HCT116 (cell line): ENCODE measurements around the gene TMEM130. TPM values are rescaled to one million over a fixed set of nuclear protein-coding genes. Genes with fewer than 3 reads are reported as not detected.

ENCODE experiments used
- ATAC-seq: fragments of 200-7000 bp; cut with Tn5 transposase; 2 replicates; pipeline ENCODE4 v1.9.1; 2020; ENCODE audit warnings: mild to moderate bottlenecking, moderate library complexity
- BruUV-seq: library from RNA; stranded (reverse); fragments of 400-500 nt; replicated peaks from 2 replicates; lab custom pipeline; 2021; lab: Mats Ljungman, UMichigan
- CTCF ChIA-PET: fragments of 300-600 bp; sonication (Branson Sonifier 250); formaldehyde crosslinking; loops from one replicate; lab custom pipeline; 2021; ENCODE audit warnings: antibody characterized with exemption; lab: Charles Lee
- POLR2A ChIA-PET: fragments of 300-600, 350-600 bp; sonication (Branson Sonifier 250); formaldehyde crosslinking; loops from one replicate; lab custom pipeline; 2021; ENCODE audit warnings: antibody characterized with exemption; lab: Charles Lee
- RAD21 ChIA-PET, 2 experiments: fragments of 300-600 bp; sonication (Branson Sonifier 250); formaldehyde crosslinking; loops; one replicate each; lab custom pipeline; 2023; ENCODE audit warnings: low total read pairs in 2 of 2; ENCODE audit not compliant: uncharacterized antibody in 2 of 2, unreplicated experiment in 2 of 2, low non-redundant PET in 1 of 2; lab: Charles Lee
- DNase-seq: peaks from one replicate; pipeline ENCODE4 v3.0.0-alpha.2; 2010; ENCODE audit warnings: low read depth, low spot score
- H2AFZ ChIP-seq: fragments of 200-600 bp; shearing (Covaris generic), sonication (generic); 2 replicates; pipeline ENCODE4 v1.6.1; 2017; ENCODE audit warnings: low read depth, mixed run types, mixed read lengths, antibody characterized with exemption, low read length; ENCODE audit not compliant: poor library complexity, severe bottlenecking
- H3K27ac ChIP-seq: 2 replicates; pipeline ENCODE4 v1.5.1; 2012; ENCODE audit warnings: low read depth, low read length
- H3K27me3 ChIP-seq: fragments of 200-600 bp; sonication (generic); 2 replicates; pipeline ENCODE4 v1.6.1; 2016; ENCODE audit warnings: mixed run types, low read length, mixed read lengths; ENCODE audit not compliant: insufficient read depth
- H3K36me3 ChIP-seq, 2 experiments: fragments of 200-500 bp in 1 of 2; fragments of 200-600 bp in 1 of 2; sonication (Bioruptor generic) in 1 of 2; sonication (generic) in 1 of 2; 2 replicates each; pipeline versions ENCODE4 v1.5.1 to v1.6.1; 2014 to 2016; ENCODE audit warnings: low read length in 2 of 2, inconsistent platforms in 1 of 2, mixed read lengths in 1 of 2, mixed run types in 1 of 2; ENCODE audit not compliant: insufficient read depth in 2 of 2, control insufficient read depth in 1 of 2
- H3K4me1 ChIP-seq, 2 experiments: fragments of 200-600 bp in 1 of 2; sonication (generic) in 1 of 2; 2 replicates each; pipeline versions ENCODE4 v1.5.1 to v1.6.1; 2012 to 2017; ENCODE audit warnings: low read length in 2 of 2, inconsistent platforms in 1 of 2, mild to moderate bottlenecking in 1 of 2, mixed read lengths in 1 of 2, mixed run types in 1 of 2, moderate library complexity in 1 of 2; ENCODE audit not compliant: insufficient read depth in 2 of 2, control insufficient read depth in 1 of 2
- H3K4me2 ChIP-seq: fragments of 200-600 bp; sonication (generic); 2 replicates; pipeline ENCODE4 v1.6.1; 2017; ENCODE audit warnings: mixed run types, low read length, mixed read lengths
- H3K4me3 ChIP-seq, 2 experiments: fragments of 200-600 bp in 1 of 2; sonication (generic) in 1 of 2; replicated peaks in 1 of 2; 2 replicates each; pipeline ENCODE4 v1.5.1; 2011 to 2016; ENCODE audit warnings: low read length in 2 of 2, control low read depth in 1 of 2, low read depth in 1 of 2, mild to moderate bottlenecking in 1 of 2, mixed read lengths in 1 of 2, mixed run types in 1 of 2
- H3K79me2 ChIP-seq: fragments of 200-600 bp; sonication (generic); 2 replicates; pipeline ENCODE4 v1.6.1; 2017; ENCODE audit warnings: mild to moderate bottlenecking, mixed run types, low read length, moderate library complexity, mixed read lengths; ENCODE audit not compliant: insufficient read depth
- H3K9ac ChIP-seq: fragments of 200-600 bp; sonication (generic); 2 replicates; pipeline ENCODE4 v1.6.1; 2016; ENCODE audit warnings: low read length, mixed read lengths
- H3K9me2 ChIP-seq: fragments of 200-600 bp; sonication (generic), shearing (Covaris generic); 2 replicates; pipeline ENCODE4 v1.6.1; 2017; ENCODE audit warnings: mixed run types, mild to moderate bottlenecking, moderate library complexity; ENCODE audit not compliant: insufficient read depth
- H3K9me3 ChIP-seq, 2 experiments: fragments of 200-500 bp in 1 of 2; fragments of 200-600 bp in 1 of 2; sonication (Bioruptor generic) in 1 of 2; sonication (generic) in 1 of 2; 2 replicates each; pipeline ENCODE4 v1.6.1; 2014 to 2017; ENCODE audit warnings: low read length in 2 of 2, mixed read lengths in 2 of 2, inconsistent platforms in 1 of 2, low read depth in 1 of 2, mild to moderate bottlenecking in 1 of 2, mixed run types in 1 of 2, moderate library complexity in 1 of 2; ENCODE audit not compliant: control insufficient read depth in 1 of 2, insufficient read depth in 1 of 2
- H4K20me1 ChIP-seq: fragments of 200-600 bp; sonication (generic), shearing (Covaris generic); 2 replicates; pipeline ENCODE4 v1.6.1; 2017; ENCODE audit warnings: mixed run types, mild to moderate bottlenecking, moderate library complexity; ENCODE audit not compliant: insufficient read depth
- ELF1 ChIP-seq: IDR thresholded peaks from 2 replicates; pipeline ENCODE4 v1.6.1; 2012; ENCODE audit warnings: low read depth, borderline replicate concordance
- EZH2 ChIP-seq: fragments of 200-600 bp; sonication (generic); IDR thresholded peaks from 2 replicates; pipeline ENCODE4 v1.6.1; 2017; ENCODE audit warnings: antibody characterized with exemption, mixed run types
- EZH2phosphoT487 ChIP-seq: fragments of 200-600 bp; IDR thresholded peaks from 2 replicates; pipeline ENCODE4 v1.6.1; 2018; ENCODE audit warnings: antibody characterized with exemption, borderline replicate concordance
- POLR2A ChIP-seq: IDR thresholded peaks from 2 replicates; pipeline ENCODE4 v1.7.0; 2011; ENCODE audit warnings: borderline replicate concordance; ENCODE audit not compliant: insufficient read depth, insufficient read length; ENCODE audit errors: extremely low read depth
- RAD21 ChIP-seq: IDR thresholded peaks from 2 replicates; pipeline ENCODE4 v1.6.1; 2012; ENCODE audit warnings: low read depth, mild to moderate bottlenecking
- YY1 ChIP-seq: IDR thresholded peaks from 2 replicates; pipeline ENCODE4 v1.6.1; 2011; ENCODE audit warnings: low read length, low read depth, moderate library complexity, mild to moderate bottlenecking; ENCODE audit not compliant: insufficient replicate concordance; ENCODE audit errors: extremely low read depth
- ZFX ChIP-seq: fragments of 450-650 bp; IDR thresholded peaks from 2 replicates; pipeline ENCODE4 v1.6.1; 2017
- intact Hi-C: fragments of 100-400 bp; cut with micrococcal nuclease; formaldehyde crosslinking; loops from 2 replicates; pipeline ENCODE4 v1.10.0; 2022
- total RNA-seq: library from RNA; stranded (reverse); gene quantifications from one replicate; pipeline ENCODE4 v1.2.1, GENCODE V29; 2021; ENCODE audit not compliant: unreplicated experiment
- TF ChIP-seq, protein P1 (sequence below): IDR thresholded peaks from 2 replicates; pipeline ENCODE4 v1.6.1; 2012
- TF ChIP-seq, protein P2 (sequence below): IDR thresholded peaks from 2 replicates; pipeline ENCODE4 v1.6.1; 2011; ENCODE audit warnings: mild to moderate bottlenecking, low read length, moderate library complexity; ENCODE audit not compliant: insufficient replicate concordance; ENCODE audit errors: extremely low read depth

The TMEM130 gene
- total RNA-seq, 1 experiment from 2014 or later: not detected

DNA sequence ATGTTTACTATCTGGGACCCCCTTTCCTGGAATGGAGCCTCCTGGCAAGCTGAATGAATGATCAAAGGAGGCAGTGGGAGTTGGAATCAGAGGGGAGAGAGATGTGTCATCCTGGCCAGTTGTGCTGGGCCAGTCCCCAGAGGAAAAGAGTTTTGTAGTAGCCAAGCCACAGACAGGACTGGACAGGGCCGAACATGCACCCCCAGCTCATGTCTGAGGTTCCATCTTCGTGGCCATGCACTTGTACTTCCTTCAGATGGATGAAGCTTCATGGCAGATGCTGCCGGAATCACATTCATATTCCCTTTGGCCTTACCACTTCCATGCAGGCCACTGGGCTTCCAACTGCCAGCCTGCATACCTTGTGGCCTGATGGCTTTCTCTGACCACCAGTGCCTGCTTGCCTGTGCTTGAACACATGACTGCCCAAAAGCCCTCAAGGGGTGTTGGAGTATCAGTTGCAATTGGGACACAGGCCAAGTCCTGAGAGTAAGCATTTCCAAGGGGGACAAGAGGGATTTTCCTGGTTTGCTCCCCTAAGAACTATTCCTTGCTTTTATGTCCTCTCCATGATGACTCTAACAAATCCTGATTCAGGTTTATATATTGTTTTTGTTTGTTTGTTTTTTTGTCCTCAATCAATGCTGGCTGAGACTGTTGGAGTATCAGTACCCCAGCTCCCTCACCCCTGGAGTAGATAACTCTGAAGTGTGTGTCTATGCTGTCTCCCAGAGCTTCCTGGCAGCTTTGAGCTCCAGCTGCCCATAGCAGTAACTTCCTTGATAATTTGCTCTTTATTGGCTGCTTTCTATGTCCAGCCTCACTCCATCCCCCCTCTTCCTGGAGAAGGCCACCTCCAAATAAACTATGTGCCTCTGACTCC lies 63.6 kb downstream of the TMEM130 start:
- Histone ChIP-seq H3K36me3 (no peaks in the 10 kb centered on the region), H3K27ac (no peak overlapping the region), H3K9ac (no peak overlapping the region), H3K9me3 (peaks cover 0 to 3% of the 10 kb centered on the region in 2 experiments; a peak in 1 of 4 replicates), H3K4me1 (peaks cover 3 to 11% of the 10 kb centered on the region in 2 experiments; a peak in 2 of 4 replicates), H4K20me1 (no peaks in the 10 kb centered on the region), H3K27me3 (no peaks in the 10 kb centered on the region), H3K4me3 (no peak overlapping the region), H2AFZ (no peak overlapping the region), H3K79me2 (no peaks in the 10 kb centered on the region), H3K4me2 (no peak overlapping the region), H3K9me2 (no peaks in the 10 kb centered on the region)
- TF ChIP-seq, protein P1, sequence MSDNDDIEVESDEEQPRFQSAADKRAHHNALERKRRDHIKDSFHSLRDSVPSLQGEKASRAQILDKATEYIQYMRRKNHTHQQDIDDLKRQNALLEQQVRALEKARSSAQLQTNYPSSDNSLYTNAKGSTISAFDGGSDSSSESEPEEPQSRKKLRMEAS: no peak
- no peak for TF ChIP-seq POLR2A
- TF ChIP-seq ELF1: no peak
- no peak for TF ChIP-seq EZH2phosphoT487
- no peak for TF ChIP-seq RAD21
- TF ChIP-seq, protein P2, sequence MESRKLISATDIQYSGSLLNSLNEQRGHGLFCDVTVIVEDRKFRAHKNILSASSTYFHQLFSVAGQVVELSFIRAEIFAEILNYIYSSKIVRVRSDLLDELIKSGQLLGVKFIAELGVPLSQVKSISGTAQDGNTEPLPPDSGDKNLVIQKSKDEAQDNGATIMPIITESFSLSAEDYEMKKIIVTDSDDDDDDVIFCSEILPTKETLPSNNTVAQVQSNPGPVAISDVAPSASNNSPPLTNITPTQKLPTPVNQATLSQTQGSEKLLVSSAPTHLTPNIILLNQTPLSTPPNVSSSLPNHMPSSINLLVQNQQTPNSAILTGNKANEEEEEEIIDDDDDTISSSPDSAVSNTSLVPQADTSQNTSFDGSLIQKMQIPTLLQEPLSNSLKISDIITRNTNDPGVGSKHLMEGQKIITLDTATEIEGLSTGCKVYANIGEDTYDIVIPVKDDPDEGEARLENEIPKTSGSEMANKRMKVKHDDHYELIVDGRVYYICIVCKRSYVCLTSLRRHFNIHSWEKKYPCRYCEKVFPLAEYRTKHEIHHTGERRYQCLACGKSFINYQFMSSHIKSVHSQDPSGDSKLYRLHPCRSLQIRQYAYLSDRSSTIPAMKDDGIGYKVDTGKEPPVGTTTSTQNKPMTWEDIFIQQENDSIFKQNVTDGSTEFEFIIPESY: no peak
- no peak for TF ChIP-seq YY1
- no peak for TF ChIP-seq ZFX
- TF ChIP-seq EZH2: no peak
- ChIA-PET RAD21 (no interaction called here), CTCF (no interaction called here), POLR2A (no interaction called here)
- intact Hi-C loops: no loop called here
- BruUV-seq: no TSS peak
- ATAC-seq: no peak
- no peak for DNase-seq
